SK-N-SH (cell line): ENCODE data around the gene GRPEL2. TPM values are rescaled to one million over a fixed set of nuclear protein-coding genes. Genes with fewer than 3 reads are reported as not detected.

Source experiments
- CTCF ChIA-PET: fragments of 300-600, 350-600 bp; formaldehyde crosslinking; extraction: SDS; loops from one replicate; lab custom pipeline; 2021; lab: Yijun Ruan, JAX
- POLR2A ChIA-PET: fragments of 350-600 bp; sonication (Branson Sonifier 250); formaldehyde crosslinking; extraction: SDS; loops from one replicate; lab custom pipeline; 2020; ENCODE audit warnings: antibody characterized with exemption, inconsistent platforms; lab: Yijun Ruan, JAX
- DNase-seq: peaks from one replicate; pipeline ENCODE4 v3.0.0; 2012
- H2AFZ ChIP-seq: fragments of 200-600 bp; sonication (generic); 2 replicates; pipeline ENCODE4 v1.8.1; 2016; ENCODE audit warnings: antibody characterized with exemption, mild to moderate bottlenecking, low read depth
- H3F3A ChIP-seq: fragments of 200-600 bp; sonication (generic); replicated peaks from 2 replicates; pipeline ENCODE3; 2016; ENCODE audit warnings: antibody characterized with exemption, mild to moderate bottlenecking; ENCODE audit not compliant: insufficient read depth
- H3K27ac ChIP-seq, 2 experiments: fragments of 200-500 bp in 1 of 2; fragments of 200-600 bp in 1 of 2; sonication (Bioruptor generic) in 1 of 2; sonication (generic), shearing (Covaris generic) in 1 of 2; 2 replicates each; pipeline versions ENCODE4 v1.5.1 to v1.6.1; 2014 to 2016; ENCODE audit warnings: low read depth in 2 of 2, inconsistent platforms in 1 of 2, low read length in 1 of 2, mild to moderate bottlenecking in 1 of 2, mixed read lengths in 1 of 2
- H3K27me3 ChIP-seq: fragments of 200-600 bp; sonication (generic), shearing (Covaris generic); 2 replicates; pipeline ENCODE4 v1.6.1; 2016; ENCODE audit warnings: mixed run types; ENCODE audit not compliant: insufficient read depth
- H3K36me3 ChIP-seq, 2 experiments: fragments of 200-500 bp in 1 of 2; fragments of 200-600 bp in 1 of 2; sonication (Bioruptor generic) in 1 of 2; sonication (generic) in 1 of 2; replicated peaks in 1 of 2; 2 replicates each; pipeline versions ENCODE3 to v1.5.1; 2014 to 2016; ENCODE audit warnings: low read length in 1 of 2, mild to moderate bottlenecking in 1 of 2; ENCODE audit not compliant: insufficient read depth in 2 of 2, control insufficient read depth in 1 of 2
- H3K4me1 ChIP-seq, 2 experiments: fragments of 200-500 bp in 1 of 2; fragments of 200-600 bp in 1 of 2; sonication (Bioruptor generic) in 1 of 2; sonication (generic), shearing (Covaris generic) in 1 of 2; 2 replicates each; pipeline versions ENCODE4 v1.5.1 to v1.6.1; 2014 to 2016; ENCODE audit warnings: low read depth in 1 of 2, low read length in 1 of 2, mixed run types in 1 of 2; ENCODE audit not compliant: insufficient read depth in 2 of 2, control insufficient read depth in 1 of 2
- H3K4me2 ChIP-seq: fragments of 200-600 bp; sonication (generic), shearing (Covaris generic); 2 replicates; pipeline ENCODE4 v1.6.1; 2017; ENCODE audit warnings: mixed run types
- H3K4me3 ChIP-seq, 2 experiments: fragments of 200-500 bp in 1 of 2; fragments of 200-600 bp in 1 of 2; sonication (Bioruptor generic) in 1 of 2; sonication (generic), shearing (Covaris generic) in 1 of 2; 2 replicates each; pipeline versions ENCODE4 v1.5.1 to v1.8.1; 2014 to 2016; ENCODE audit warnings: low read depth in 2 of 2, inconsistent platforms in 1 of 2, low read length in 1 of 2, mild to moderate bottlenecking in 1 of 2, mixed read lengths in 1 of 2, moderate library complexity in 1 of 2
- H3K79me2 ChIP-seq: fragments of 200-600 bp; sonication (generic); 2 replicates; pipeline ENCODE4 v1.8.1; 2017; ENCODE audit warnings: mild to moderate bottlenecking; ENCODE audit not compliant: insufficient read depth
- H3K9ac ChIP-seq: fragments of 200-600 bp; sonication (generic); 2 replicates; pipeline ENCODE4 v1.6.1; 2017; ENCODE audit warnings: mixed run types
- H3K9me2 ChIP-seq: fragments of 200-600 bp; sonication (generic); 2 replicates; pipeline ENCODE4 v1.6.1; 2017; ENCODE audit warnings: mixed run types
- H3K9me3 ChIP-seq: fragments of 200-600 bp; sonication (generic); 2 replicates; pipeline ENCODE4 v1.6.1; 2017; ENCODE audit warnings: mixed run types, mild to moderate bottlenecking, moderate library complexity
- H4K20me1 ChIP-seq: fragments of 200-600 bp; sonication (generic); 2 replicates; pipeline ENCODE4 v1.6.1; 2017; ENCODE audit warnings: mild to moderate bottlenecking, mixed run types; ENCODE audit not compliant: insufficient read depth
- EP300 ChIP-seq, 2 experiments: IDR thresholded peaks; 2 replicates each; pipeline versions ENCODE4 v1.4.0 to v1.6.1; 2012; ENCODE audit warnings: borderline replicate concordance in 1 of 2, low read depth in 1 of 2, low read length in 1 of 2
- FOSL2 ChIP-seq: IDR thresholded peaks from 2 replicates; pipeline ENCODE4 v1.4.0; 2012; ENCODE audit warnings: low read depth, mild to moderate bottlenecking, moderate library complexity, borderline replicate concordance
- FOXM1 ChIP-seq: IDR thresholded peaks from 2 replicates; pipeline ENCODE4 v1.4.0; 2012; ENCODE audit warnings: low read depth, mild to moderate bottlenecking
- GABPA ChIP-seq: IDR thresholded peaks from 2 replicates; pipeline ENCODE4 v1.4.0; 2012; ENCODE audit warnings: low read depth, mild to moderate bottlenecking
- MEF2A ChIP-seq: IDR thresholded peaks from 2 replicates; pipeline ENCODE4 v1.4.0; 2012; ENCODE audit warnings: low read depth, borderline replicate concordance
- RCOR1 ChIP-seq: fragments of 150-350 bp; IDR thresholded peaks from 2 replicates; pipeline ENCODE4 v1.6.1; 2017; ENCODE audit warnings: antibody characterized with exemption, low read length
- RFX5 ChIP-seq: IDR thresholded peaks from 2 replicates; pipeline ENCODE4 v1.6.1; 2012; ENCODE audit warnings: mild to moderate bottlenecking, improper control_type of control experiment, low read length
- USF1 ChIP-seq: IDR thresholded peaks from 2 replicates; pipeline ENCODE4 v1.4.0; 2012; ENCODE audit warnings: low read depth, borderline replicate concordance
- USF2 ChIP-seq: fragments of 150-350 bp; IDR thresholded peaks from 2 replicates; pipeline ENCODE4 v1.6.1; 2017; ENCODE audit warnings: antibody characterized with exemption, low read length, low read depth, borderline replicate concordance
- WGBS: methylation state at CpG from one replicate; pipeline ENCODE4 v1.1.6; 2017; ENCODE audit warnings: low lambda C conversion rate; 5-methylcytosine and 5-hydroxymethylcytosine counted together
- polyA plus RNA-seq, 3 experiments: library from polyadenylated mRNA; depleted of rRNA; stranded (reverse); fragments of >200 nt; gene quantifications; 2 replicates each; pipeline ENCODE4 v1.2.3, GENCODE V29; 2012
- TF ChIP-seq, protein P1 (sequence below): IDR thresholded peaks from 2 replicates; pipeline ENCODE4 v1.6.1; 2012; ENCODE audit warnings: mild to moderate bottlenecking, low read depth, low read length, moderate library complexity

The GRPEL2 gene
- polyA plus RNA-seq, 1 of the 3 experiments (the other 2 are of a cell fraction): 4.6 TPM

GRCh38 chr5:149376711-149377447, 31.6 kb downstream of the GRPEL2 start:
- H3K4me3 ChIP-seq: no peak overlapping the region
- no peaks in the 10 kb centered on the region for H3K36me3 ChIP-seq
- H3K27me3 ChIP-seq: no peaks in the 10 kb centered on the region
- H3F3A ChIP-seq: no peaks in the 10 kb centered on the region
- no peaks in the 10 kb centered on the region for H3K9me2 ChIP-seq
- no peak for DNase-seq
- H3K4me2 ChIP-seq: no peak overlapping the region
- ChIA-PET POLR2A (no interaction called here), CTCF (interaction anchor here (0.8 to 41.4 kb wide), 5 partner anchors 10 to 188 kb away, joined by 3 to 1751 read pairs (median 29); no protein-coding TSS in a partner anchor)
- H3K27ac ChIP-seq: no peak overlapping the region
- no peak overlapping the region for H2AFZ ChIP-seq
- peaks cover 0 to 16% of the 10 kb centered on the region in 2 experiments; a peak in 1 of 4 replicates for H3K4me1 ChIP-seq
- TF ChIP-seq USF1 (no peak), GABPA (no peak), EP300 (IDR thresholded peaks at IDR 0.05; ENCODE audit: borderline replicate concordance in 1 of 2, low read depth in 1 of 2, low read length in 1 of 2) (no peak), RFX5 (no peak), MEF2A (no peak), USF2 (no peak), FOSL2 (no peak), RCOR1 (no peak), FOXM1 (no peak)
- TF ChIP-seq, protein P1, sequence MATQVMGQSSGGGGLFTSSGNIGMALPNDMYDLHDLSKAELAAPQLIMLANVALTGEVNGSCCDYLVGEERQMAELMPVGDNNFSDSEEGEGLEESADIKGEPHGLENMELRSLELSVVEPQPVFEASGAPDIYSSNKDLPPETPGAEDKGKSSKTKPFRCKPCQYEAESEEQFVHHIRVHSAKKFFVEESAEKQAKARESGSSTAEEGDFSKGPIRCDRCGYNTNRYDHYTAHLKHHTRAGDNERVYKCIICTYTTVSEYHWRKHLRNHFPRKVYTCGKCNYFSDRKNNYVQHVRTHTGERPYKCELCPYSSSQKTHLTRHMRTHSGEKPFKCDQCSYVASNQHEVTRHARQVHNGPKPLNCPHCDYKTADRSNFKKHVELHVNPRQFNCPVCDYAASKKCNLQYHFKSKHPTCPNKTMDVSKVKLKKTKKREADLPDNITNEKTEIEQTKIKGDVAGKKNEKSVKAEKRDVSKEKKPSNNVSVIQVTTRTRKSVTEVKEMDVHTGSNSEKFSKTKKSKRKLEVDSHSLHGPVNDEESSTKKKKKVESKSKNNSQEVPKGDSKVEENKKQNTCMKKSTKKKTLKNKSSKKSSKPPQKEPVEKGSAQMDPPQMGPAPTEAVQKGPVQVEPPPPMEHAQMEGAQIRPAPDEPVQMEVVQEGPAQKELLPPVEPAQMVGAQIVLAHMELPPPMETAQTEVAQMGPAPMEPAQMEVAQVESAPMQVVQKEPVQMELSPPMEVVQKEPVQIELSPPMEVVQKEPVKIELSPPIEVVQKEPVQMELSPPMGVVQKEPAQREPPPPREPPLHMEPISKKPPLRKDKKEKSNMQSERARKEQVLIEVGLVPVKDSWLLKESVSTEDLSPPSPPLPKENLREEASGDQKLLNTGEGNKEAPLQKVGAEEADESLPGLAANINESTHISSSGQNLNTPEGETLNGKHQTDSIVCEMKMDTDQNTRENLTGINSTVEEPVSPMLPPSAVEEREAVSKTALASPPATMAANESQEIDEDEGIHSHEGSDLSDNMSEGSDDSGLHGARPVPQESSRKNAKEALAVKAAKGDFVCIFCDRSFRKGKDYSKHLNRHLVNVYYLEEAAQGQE: no peak
- no peaks in the 10 kb centered on the region for H4K20me1 ChIP-seq
- no peaks in the 10 kb centered on the region for H3K79me2 ChIP-seq
- WGBS: 71% methylated on average over 7 of the region's 7 CpGs
- no peaks in the 10 kb centered on the region for H3K9me3 ChIP-seq
- no peak overlapping the region for H3K9ac ChIP-seq
